Urinary bladder (tissue), 4 donors: Measurements from ENCODE around the gene PPFIA1. TPM values are rescaled to one million over a fixed set of nuclear protein-coding genes. Genes with fewer than 3 reads are reported as not detected.

Experiments used
- DNase-seq: peaks from one replicate; pipeline ENCODE4 v3.0.0-alpha.2; 2015; ENCODE audit errors: extremely low spot score
- H3K27ac ChIP-seq: one replicate; pipeline ENCODE4 v1.5.1; 2013; ENCODE audit warnings: low read depth, mild to moderate bottlenecking, moderate library complexity
- H3K36me3 ChIP-seq: one replicate; pipeline ENCODE4 v1.6.1; 2013; ENCODE audit warnings: mild to moderate bottlenecking, moderate library complexity; ENCODE audit not compliant: insufficient read depth
- H3K4me1 ChIP-seq: one replicate; pipeline ENCODE4 v1.6.1; 2013; ENCODE audit warnings: mild to moderate bottlenecking, moderate library complexity; ENCODE audit not compliant: insufficient read depth
- H3K4me3 ChIP-seq: one replicate; pipeline ENCODE4 v1.5.1; 2013; ENCODE audit warnings: low read depth, low read length
- WGBS: extraction: QIAGEN DNeasy Blood & Tissue Kit; methylation state at CpG from one replicate; pipeline ENCODE4 v1.1.7; 2013; 5-methylcytosine and 5-hydroxymethylcytosine counted together
- polyA plus RNA-seq: library from polyadenylated mRNA; stranded (reverse); fragments of 200-250 nt; gene quantifications from one replicate; pipeline ENCODE4 v1.2.3, GENCODE V29; 2013
- total RNA-seq: library from RNA; depleted of rRNA; stranded (reverse); fragments of >200 nt; gene quantifications from one replicate; pipeline ENCODE4 v1.2.3, GENCODE V29; 2014
- donor health status: healthy with polysubstance abuse.
- donor health status: healthy.

Gene PPFIA1
- total and polyA plus RNA-seq, 2 donors: 25.5 to 54.0 TPM

GRCh38 chr11:70265341-70265740 is 5.1 kb upstream of the PPFIA1 start:
- H3K4me3 ChIP-seq: no peak overlapping the region
- H3K4me1 ChIP-seq: no peaks in the 10 kb centered on the region
- H3K27ac ChIP-seq: no peak overlapping the region
- H3K36me3 ChIP-seq: no peaks in the 10 kb centered on the region
- DNase-seq: no peak
- 35% methylated on average over 7 of the region's 7 CpGs for whole genome bisulfite sequencing

- WGBS: 62% methylated on average over 5 of the region's 5 CpGs
- no peak overlapping the region for H3K27ac ChIP-seq
- H3K36me3 ChIP-seq: no peaks in the 10 kb centered on the region
- no peak overlapping the region for H3K4me3 ChIP-seq
- H3K4me1 ChIP-seq: no peaks in the 10 kb centered on the region
- no peak for DNase-seq
These were observed 3.0 kb upstream of the PPFIA1 start for GRCh38 chr11:70267405-70267950.

GRCh38 chr11:70268526-70268925 is 2.0 kb upstream of the PPFIA1 start:
- 79% methylated on average over 10 of the region's 10 CpGs for WGBS
- Histone ChIP-seq H3K27ac (no peak overlapping the region), H3K4me1 (no peaks in the 10 kb centered on the region), H3K36me3 (no peaks in the 10 kb centered on the region), H3K4me3 (no peak overlapping the region)
- DNase-seq: no peak

- H3K36me3 ChIP-seq: peaks cover 2% of the 10 kb centered on the region
- peak overlapping the region; percentile 39 for H3K27ac ChIP-seq
- H3K4me1 ChIP-seq: no peaks in the 10 kb centered on the region
- peak overlapping the region; percentile 92 for H3K4me3 ChIP-seq
- DNase-seq: no peak
- WGBS: under 1% methylated on average over 75 of the region's 75 CpGs
These were observed 573 bp downstream of the PPFIA1 start for GRCh38 chr11:70270877-70271648.

GRCh38 chr11:70271649-70271953 is 1.1 kb downstream of the PPFIA1 start:
- H3K4me1 ChIP-seq: no peaks in the 10 kb centered on the region
- DNase-seq: no peak
- H3K36me3 ChIP-seq: peaks cover 2% of the 10 kb centered on the region
- 7% methylated on average over 2 of the region's 2 CpGs for WGBS
- no peak overlapping the region for H3K27ac ChIP-seq
- H3K4me3 ChIP-seq: peak overlapping the region; percentile 92

GRCh38 chr11:70272009-70272408 is 1.5 kb downstream of the PPFIA1 start:
- H3K4me1 ChIP-seq: no peaks in the 10 kb centered on the region
- DNase-seq: no peak
- 81% methylated on average over 7 of the region's 7 CpGs for WGBS

GRCh38 chr11:70278994-70279393 is 8.5 kb downstream of the PPFIA1 start:
- no peak for DNase-seq
- WGBS: 96% methylated on average over 8 of the region's 8 CpGs
- H3K27ac ChIP-seq: no peak overlapping the region
- no peak overlapping the region for H3K4me3 ChIP-seq
- H3K4me1 ChIP-seq: no peaks in the 10 kb centered on the region
- peaks cover 4% of the 10 kb centered on the region for H3K36me3 ChIP-seq

More at GRCh38 chr11:70272009-70272408, 1.5 kb downstream of the PPFIA1 start:
- peak overlapping the region; percentile 19 for H3K4me3 ChIP-seq
- no peak overlapping the region for H3K27ac ChIP-seq
- H3K36me3 ChIP-seq: peaks cover 2% of the 10 kb centered on the region

GRCh38 chr11:70281156-70281609 is 10.7 kb downstream of the PPFIA1 start:
- no peak overlapping the region for H3K27ac ChIP-seq
- H3K36me3 ChIP-seq: peaks cover 2% of the 10 kb centered on the region
- no peaks in the 10 kb centered on the region for H3K4me1 ChIP-seq
- 34% methylated on average over 7 of the region's 7 CpGs for WGBS
- DNase-seq: no peak
- no peak overlapping the region for H3K4me3 ChIP-seq

GRCh38 chr11:70282012-70282411 is 11.5 kb downstream of the PPFIA1 start:
- no peak for DNase-seq
- peaks cover 4% of the 10 kb centered on the region for H3K36me3 ChIP-seq
- 94% methylated on average over 4 of the region's 4 CpGs for WGBS

GRCh38 chr11:70288721-70289120 is 18.2 kb downstream of the PPFIA1 start:
- Histone ChIP-seq H3K27ac (no peak overlapping the region), H3K4me1 (no peaks in the 10 kb centered on the region), H3K4me3 (no peak overlapping the region), H3K36me3 (peaks cover 3% of the 10 kb centered on the region)
- DNase-seq: no peak
- 97% methylated on average over 6 of the region's 6 CpGs for WGBS

More at GRCh38 chr11:70282012-70282411, 11.5 kb downstream of the PPFIA1 start:
- H3K4me1 ChIP-seq: no peaks in the 10 kb centered on the region
- no peak overlapping the region for H3K27ac ChIP-seq
- H3K4me3 ChIP-seq: no peak overlapping the region

- Histone ChIP-seq H3K4me3 (no peak overlapping the region), H3K36me3 (peaks cover 3% of the 10 kb centered on the region), H3K4me1 (no peaks in the 10 kb centered on the region), H3K27ac (no peak overlapping the region)
- DNase-seq: no peak
- 97% methylated on average over 4 of the region's 4 CpGs for WGBS
These were observed 19.1 kb downstream of the PPFIA1 start for GRCh38 chr11:70289582-70289981.

- no peak overlapping the region for H3K4me3 ChIP-seq
- WGBS: 87% methylated on average over 7 of the region's 7 CpGs
- no peak overlapping the region for H3K27ac ChIP-seq
- no peak for DNase-seq
- no peaks in the 10 kb centered on the region for H3K4me1 ChIP-seq
- H3K36me3 ChIP-seq: peaks cover 3% of the 10 kb centered on the region
These were observed 20.0 kb downstream of the PPFIA1 start for GRCh38 chr11:70290361-70291065.

GRCh38 chr11:70292166-70292565 is 21.7 kb downstream of the PPFIA1 start:
- Histone ChIP-seq H3K27ac (no peak overlapping the region), H3K4me1 (no peaks in the 10 kb centered on the region), H3K4me3 (no peak overlapping the region), H3K36me3 (no peaks in the 10 kb centered on the region)
- no peak for DNase-seq
- WGBS: 88% methylated on average over 8 of the region's 8 CpGs

- Histone ChIP-seq H3K27ac (no peak overlapping the region), H3K36me3 (no peaks in the 10 kb centered on the region), H3K4me3 (no peak overlapping the region), H3K4me1 (no peaks in the 10 kb centered on the region)
- 89% methylated on average over 6 of the region's 6 CpGs for WGBS
- no peak for DNase-seq
These were observed 22.4 kb downstream of the PPFIA1 start for GRCh38 chr11:70292863-70293262.
